NCI-H446 (cell line): ENCODE measurements around the gene TCF3.

Experiments
- DNase-seq, 2 experiments: peaks; one replicate each; lab custom pipeline; 2025; lab: John Stamatoyannopoulos, UW

The TCF3 gene

GRCh38 chr19:1580957-1581356 is 71.5 kb downstream of the TCF3 start:
- DNase-seq = no peak

GRCh38 chr19:1580382-1580781 is 72.0 kb downstream of the TCF3 start:
- no peak for DNase-seq

- DNase-seq = no peak
These were observed 73.2 kb downstream of the TCF3 start for GRCh38 chr19:1579222-1579621.

GRCh38 chr19:1577929-1578618 is 74.3 kb downstream of the TCF3 start:
- no peak for DNase-seq

- no peak for DNase-seq
These were observed 75.1 kb downstream of the TCF3 start for GRCh38 chr19:1577090-1577928.

- DNase-seq = no peak
These were observed 75.9 kb downstream of the TCF3 start for GRCh38 chr19:1576242-1577089.

- DNase-seq = no peak
These were observed 76.8 kb downstream of the TCF3 start for GRCh38 chr19:1575323-1576241.

- DNase-seq = no peak
These were observed 77.9 kb downstream of the TCF3 start for GRCh38 chr19:1574354-1575136.

- DNase-seq = no peak
These were observed 79.6 kb downstream of the TCF3 start for GRCh38 chr19:1572795-1573194.

- DNase-seq = no peak
These were observed 81.1 kb downstream of the TCF3 start for GRCh38 chr19:1571358-1571757.

GRCh38 chr19:1570836-1571235 is 81.6 kb downstream of the TCF3 start:
- no peak for DNase-seq

GRCh38 chr19:1569997-1570396 is 82.4 kb downstream of the TCF3 start:
- DNase-seq = no peak

- peak; percentile 50 to 90 for DNase-seq
These were observed 83.9 kb downstream of the TCF3 start, which contains the start of gene MEX3D for GRCh38 chr19:1568320-1569019. Gene MEX3D, minus strand, starts transcription at chr19:1568325. Its CDS starts 267 bp downstream, at chr19:1568058.

GRCh38 chr19:1567848-1568227 is 84.6 kb downstream of the TCF3 start:
- no peak for DNase-seq

GRCh38 chr19:1567116-1567847 is 85.1 kb downstream of the TCF3 start:
- DNase-seq = no peak

- DNase-seq = peak in 1 of 2 experiments; percentile 57
These were observed 85.9 kb downstream of the TCF3 start for GRCh38 chr19:1566392-1567115.

GRCh38 chr19:1563251-1563650 is 89.2 kb downstream of the TCF3 start:
- DNase-seq = no peak

GRCh38 chr19:1561236-1561842 is 91.1 kb downstream of the TCF3 start:
- no peak for DNase-seq
